ENCODE measurements around the gene PRR20G. TPM values are rescaled to one million over a fixed set of nuclear protein-coding genes. Genes with fewer than 3 reads are reported as not detected.
"Not testable (repeated sequence)": the region's sequence is repeated elsewhere in the genome, so short reads cannot be mapped to it uniquely, and the experiment has no call there.

Gene PRR20G
- total and polyA plus RNA-seq, 4 donors: not detected

- DNase-seq (no peak), ATAC-seq (ENCODE audit: low FRiP score) (no peak)
- no peak overlapping the region for H3K27ac ChIP-seq (ENCODE audit: low read depth in 1 of 2, low read length in 2 of 2)
- intact Hi-C loops (cut with DNase I): no loop called here
- H3K27me3 ChIP-seq (ENCODE audit: control insufficient read depth in 1 of 2, insufficient read depth in 2 of 2, low read length in 1 of 2): no peaks in the 10 kb centered on the region
- WGBS, 2 donors: 56 to 64% methylated on average over 3 of the region's 3 CpGs
- no peaks in the 10 kb centered on the region for H3K4me1 ChIP-seq (ENCODE audit: control insufficient read depth in 1 of 2, insufficient read depth in 2 of 2, low read length in 2 of 2)
- no peak overlapping the region for H3K4me3 ChIP-seq (ENCODE audit: low read length in 2 of 2)
- H3K9me3 ChIP-seq (ENCODE audit: control insufficient read depth, low read length): peaks cover 2% of the 10 kb centered on the region
- H3K36me3 ChIP-seq (ENCODE audit: control insufficient read depth in 1 of 2, insufficient read depth in 2 of 2, low read length in 1 of 2): no peaks in the 10 kb centered on the region
These were observed 36.2 kb upstream of the PRR20G start for GRCh38 chr3:127324076-127324475.

GRCh38 chr3:127323581-127323980, 35.7 kb upstream of the PRR20G start:
- DNase-seq (no peak), ATAC-seq (ENCODE audit: low FRiP score) (no peak)
- H3K27me3 ChIP-seq (ENCODE audit: control insufficient read depth in 1 of 2, insufficient read depth in 2 of 2, low read length in 1 of 2): no peaks in the 10 kb centered on the region
- no peaks in the 10 kb centered on the region for H3K36me3 ChIP-seq (ENCODE audit: control insufficient read depth in 1 of 2, insufficient read depth in 2 of 2, low read length in 1 of 2)
- H3K27ac ChIP-seq (ENCODE audit: low read depth in 1 of 2, low read length in 2 of 2): no peak overlapping the region
- intact Hi-C loops (cut with DNase I): no loop called here
- H3K9me3 ChIP-seq (ENCODE audit: control insufficient read depth, low read length): peaks cover 2% of the 10 kb centered on the region
- WGBS, 2 donors: 70 to 71% methylated on average over 5 of the region's 5 CpGs
- no peak overlapping the region for H3K4me3 ChIP-seq (ENCODE audit: low read length in 2 of 2)
- H3K4me1 ChIP-seq (ENCODE audit: control insufficient read depth in 1 of 2, insufficient read depth in 2 of 2, low read length in 2 of 2): no peaks in the 10 kb centered on the region

GRCh38 chr3:127321371-127321770, 33.5 kb upstream of the PRR20G start:
- Histone ChIP-seq H3K4me1 (ENCODE audit: control insufficient read depth in 1 of 2, insufficient read depth in 2 of 2, low read length in 2 of 2) (no peaks in the 10 kb centered on the region), H3K36me3 (ENCODE audit: control insufficient read depth in 1 of 2, insufficient read depth in 2 of 2, low read length in 1 of 2) (no peaks in the 10 kb centered on the region), H3K27ac (ENCODE audit: low read depth in 1 of 2, low read length in 2 of 2) (no peak overlapping the region), H3K9me3 (ENCODE audit: control insufficient read depth, low read length) (peaks cover 2% of the 10 kb centered on the region), H3K4me3 (ENCODE audit: low read length in 2 of 2) (no peak overlapping the region), H3K27me3 (ENCODE audit: control insufficient read depth in 1 of 2, insufficient read depth in 2 of 2, low read length in 1 of 2) (no peaks in the 10 kb centered on the region)
- DNase-seq: no peak
- WGBS, 2 donors: 76 to 81% methylated on average over 4 of the region's 4 CpGs
- intact Hi-C loops (cut with DNase I): no loop called here
- no peak for ATAC-seq (ENCODE audit: low FRiP score)

GRCh38 chr3:127320529-127321121, 32.8 kb upstream of the PRR20G start:
- no peak for ATAC-seq (ENCODE audit: low FRiP score)
- Histone ChIP-seq H3K27me3 (ENCODE audit: control insufficient read depth in 1 of 2, insufficient read depth in 2 of 2, low read length in 1 of 2) (no peaks in the 10 kb centered on the region), H3K27ac (ENCODE audit: low read depth in 1 of 2, low read length in 2 of 2) (no peak overlapping the region), H3K9me3 (ENCODE audit: control insufficient read depth, low read length) (no peaks in the 10 kb centered on the region), H3K4me3 (ENCODE audit: low read length in 2 of 2) (no peak overlapping the region), H3K4me1 (ENCODE audit: control insufficient read depth in 1 of 2, insufficient read depth in 2 of 2, low read length in 2 of 2) (no peaks in the 10 kb centered on the region), H3K36me3 (ENCODE audit: control insufficient read depth in 1 of 2, insufficient read depth in 2 of 2, low read length in 1 of 2) (no peaks in the 10 kb centered on the region)
- DNase-seq: no peak
- WGBS, 2 donors: 64 to 65% methylated on average over 4 of the region's 4 CpGs
- intact Hi-C loops (cut with DNase I): no loop called here

- intact Hi-C loops (cut with DNase I): no loop called here
- ATAC-seq (ENCODE audit: low FRiP score): no peak
- DNase-seq: no peak
These were observed 28.8 kb upstream of the PRR20G start for GRCh38 chr3:127316685-127317084.

GRCh38 chr3:127312818-127313217, 25.0 kb upstream of the PRR20G start:
- WGBS, 2 donors: 33 to 41% methylated on average over 3 of the region's 3 CpGs
- no peaks in the 10 kb centered on the region for H3K27me3 ChIP-seq (ENCODE audit: control insufficient read depth in 1 of 2, insufficient read depth in 2 of 2, low read length in 1 of 2)
- DNase-seq: no peak
- H3K27ac ChIP-seq (ENCODE audit: low read depth in 1 of 2, low read length in 2 of 2): no peak overlapping the region
- H3K9me3 ChIP-seq (ENCODE audit: control insufficient read depth, low read length): no peaks in the 10 kb centered on the region
- H3K4me1 ChIP-seq (ENCODE audit: control insufficient read depth in 1 of 2, insufficient read depth in 2 of 2, low read length in 2 of 2): no peaks in the 10 kb centered on the region
- no peaks in the 10 kb centered on the region for H3K36me3 ChIP-seq (ENCODE audit: control insufficient read depth in 1 of 2, insufficient read depth in 2 of 2, low read length in 1 of 2)
- no peak overlapping the region for H3K4me3 ChIP-seq (ENCODE audit: low read length in 2 of 2)
- intact Hi-C loops (cut with DNase I): no loop called here
- ATAC-seq (ENCODE audit: low FRiP score): no peak

More at GRCh38 chr3:127316685-127317084, 28.8 kb upstream of the PRR20G start:
- H3K4me1 ChIP-seq (ENCODE audit: control insufficient read depth in 1 of 2, insufficient read depth in 2 of 2, low read length in 2 of 2): no peaks in the 10 kb centered on the region
- WGBS, 2 donors: 43 to 46% methylated on average over 7 of the region's 7 CpGs
- no peak overlapping the region for H3K27ac ChIP-seq (ENCODE audit: low read depth in 1 of 2, low read length in 2 of 2)
- H3K4me3 ChIP-seq (ENCODE audit: low read length in 2 of 2): no peak overlapping the region
- H3K9me3 ChIP-seq (ENCODE audit: control insufficient read depth, low read length): no peaks in the 10 kb centered on the region
- H3K27me3 ChIP-seq (ENCODE audit: control insufficient read depth in 1 of 2, insufficient read depth in 2 of 2, low read length in 1 of 2): no peaks in the 10 kb centered on the region
- H3K36me3 ChIP-seq (ENCODE audit: control insufficient read depth in 1 of 2, insufficient read depth in 2 of 2, low read length in 1 of 2): no peaks in the 10 kb centered on the region

GRCh38 chr3:127308821-127309220, 21.0 kb upstream of the PRR20G start:
- ATAC-seq (ENCODE audit: low FRiP score); H3K4me3 ChIP-seq (ENCODE audit: low read length in 2 of 2); H3K27me3 ChIP-seq (ENCODE audit: control insufficient read depth in 1 of 2, insufficient read depth in 2 of 2, low read length in 1 of 2); intact Hi-C loops (cut with DNase I); H3K9me3 ChIP-seq (ENCODE audit: control insufficient read depth, low read length); H3K27ac ChIP-seq (ENCODE audit: low read depth in 1 of 2, low read length in 2 of 2); DNase-seq; H3K36me3 ChIP-seq (ENCODE audit: control insufficient read depth in 1 of 2, insufficient read depth in 2 of 2, low read length in 1 of 2); H3K4me1 ChIP-seq (ENCODE audit: control insufficient read depth in 1 of 2, insufficient read depth in 2 of 2, low read length in 2 of 2): not testable (repeated sequence)
- WGBS, 2 donors: 91 to 98% methylated on average over 11 to 28 of the region's 28 CpGs

GRCh38 chr3:127307916-127308315, 20.1 kb upstream of the PRR20G start:
- 58% methylated on average over 4 of the region's 4 CpGs for WGBS, 2 donors
- no peaks in the 10 kb centered on the region for H3K27me3 ChIP-seq (ENCODE audit: control insufficient read depth in 1 of 2, insufficient read depth in 2 of 2, low read length in 1 of 2)
- DNase-seq (no peak), ATAC-seq (ENCODE audit: low FRiP score) (no peak)
- no peaks in the 10 kb centered on the region for H3K9me3 ChIP-seq (ENCODE audit: control insufficient read depth, low read length)
- no peaks in the 10 kb centered on the region for H3K36me3 ChIP-seq (ENCODE audit: control insufficient read depth in 1 of 2, insufficient read depth in 2 of 2, low read length in 1 of 2)
- H3K4me3 ChIP-seq (ENCODE audit: low read length in 2 of 2): no peak overlapping the region
- H3K27ac ChIP-seq (ENCODE audit: low read depth in 1 of 2, low read length in 2 of 2): no peak overlapping the region
- intact Hi-C loops (cut with DNase I): no loop called here
- no peaks in the 10 kb centered on the region for H3K4me1 ChIP-seq (ENCODE audit: control insufficient read depth in 1 of 2, insufficient read depth in 2 of 2, low read length in 2 of 2)

- Histone ChIP-seq H3K27ac (ENCODE audit: low read depth in 1 of 2, low read length in 2 of 2) (no peak overlapping the region), H3K9me3 (ENCODE audit: control insufficient read depth, low read length) (no peaks in the 10 kb centered on the region), H3K36me3 (ENCODE audit: control insufficient read depth in 1 of 2, insufficient read depth in 2 of 2, low read length in 1 of 2) (no peaks in the 10 kb centered on the region), H3K4me3 (ENCODE audit: low read length in 2 of 2) (no peak overlapping the region), H3K4me1 (ENCODE audit: control insufficient read depth in 1 of 2, insufficient read depth in 2 of 2, low read length in 2 of 2) (no peaks in the 10 kb centered on the region), H3K27me3 (ENCODE audit: control insufficient read depth in 1 of 2, insufficient read depth in 2 of 2, low read length in 1 of 2) (no peaks in the 10 kb centered on the region)
- no peak for DNase-seq
- no peak for ATAC-seq (ENCODE audit: low FRiP score)
- WGBS, 2 donors: 70 to 71% methylated on average over 10 of the region's 10 CpGs
- intact Hi-C loops (cut with DNase I): no loop called here
These were observed 19.4 kb upstream of the PRR20G start for GRCh38 chr3:127307112-127307835.

Measured in aorta (tissue), 5 donors.